Adipose tissue (tissue), 3 donors: ENCODE data around the gene RCOR2. TPM values are rescaled to one million over a fixed set of nuclear protein-coding genes. Genes with fewer than 3 reads are reported as not detected.
"Not testable (repeated sequence)": the region's sequence is repeated elsewhere in the genome, so short reads cannot be mapped to it uniquely, and the experiment has no call there.

ENCODE experiments used
- H3K27ac ChIP-seq: one replicate; pipeline ENCODE4 v1.5.1; 2013; ENCODE audit warnings: low read depth, low read length
- WGBS, 3 donors: extraction: QIAGEN DNeasy Blood & Tissue Kit; methylation state at CpG; one replicate each; pipeline ENCODE4 v1.1.7; 2013; 5-methylcytosine and 5-hydroxymethylcytosine counted together
- polyA plus RNA-seq, 3 donors: library from polyadenylated mRNA; stranded (reverse); fragments of 200-250 nt; gene quantifications; one replicate each; pipeline ENCODE4 v1.2.3, GENCODE V29; 2013
- donor health status: healthy with polysubstance abuse.
- donor health status: Bipolar disorder and iron deficiency.
- donor health status: healthy.

RCOR2 gene
- under 1 TPM; 0.27 to 0.59 (median 0.56) TPM for polyA plus RNA-seq

DNA sequence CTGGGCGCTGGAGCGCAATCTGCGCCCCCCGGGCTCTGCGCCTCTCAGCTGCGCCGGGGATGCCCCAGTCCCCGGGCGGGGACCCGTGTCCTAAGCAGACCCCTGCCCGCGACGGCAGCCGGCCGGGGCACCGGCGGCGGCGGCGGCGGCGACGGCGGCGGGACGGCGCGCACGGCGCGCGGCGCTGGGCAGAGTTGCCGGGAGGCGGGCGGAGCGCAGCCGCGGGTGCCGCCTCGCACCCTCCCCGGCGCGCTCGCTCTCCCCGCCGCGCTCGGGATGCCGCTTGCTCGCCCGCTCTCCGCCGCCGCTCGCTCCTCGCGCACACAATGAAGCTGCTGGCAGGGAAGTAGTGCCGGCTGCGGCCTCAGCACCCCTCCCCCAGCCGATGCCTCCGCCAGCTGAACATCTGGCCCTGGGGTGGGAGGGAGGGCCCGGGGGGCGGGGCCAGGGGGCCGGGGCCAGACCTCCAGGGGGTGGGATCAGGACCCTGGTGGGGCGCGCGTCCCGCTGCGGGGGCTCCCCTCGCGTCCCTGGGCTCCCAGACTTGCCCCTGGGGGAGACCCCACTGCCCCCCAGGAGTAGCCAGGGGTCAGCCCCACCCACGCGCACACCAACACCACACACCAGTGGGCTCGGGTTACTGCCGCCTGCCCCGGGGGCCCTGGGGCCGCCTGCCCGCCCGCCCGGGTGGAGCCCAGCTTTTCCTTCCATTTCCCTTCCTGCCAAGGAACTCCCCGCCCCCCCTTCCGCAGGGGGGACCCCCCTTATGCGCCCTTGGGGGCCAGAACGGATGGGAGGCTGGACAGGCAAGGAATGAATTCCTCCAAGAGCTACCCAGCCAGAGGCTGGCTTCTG lies at the start of gene RCOR2:
TSS of gene RCOR2 (minus strand) at position 328 of the 855 bp plus-strand sequence. CDS start 708 bp downstream, outside the sequence.
- H3K27ac ChIP-seq, result peak within 1 kb of the TSS; percentile 9
- WGBS, 3 donors, result 0 to 2% (median 0%) methylated on average over 47 to 84 of the region's 85 CpGs

DNA sequence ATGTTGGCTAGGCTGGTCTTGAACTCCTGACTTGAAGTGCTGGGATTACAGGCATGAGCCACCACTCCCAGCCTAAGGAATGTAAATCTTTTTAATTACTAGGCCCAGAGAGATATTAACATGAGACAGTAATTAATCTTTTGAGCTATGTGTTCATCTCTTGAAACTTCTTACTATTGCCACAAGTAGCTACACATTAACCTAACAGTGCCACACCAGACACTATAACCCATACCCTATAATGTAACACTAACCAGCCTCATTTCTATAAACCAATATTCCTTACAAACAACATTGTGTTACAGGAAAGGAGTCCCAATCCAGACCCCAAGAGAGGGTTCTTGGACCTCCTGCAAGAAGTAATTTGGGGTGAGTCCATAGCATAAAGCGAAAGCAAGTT lies 49.5 kb upstream of the RCOR2 start:
- H3K27ac ChIP-seq, result no peak overlapping the region
- 96 to 100% (median 100%) methylated on average over 1 of the region's 1 CpG for WGBS, 3 donors

DNA sequence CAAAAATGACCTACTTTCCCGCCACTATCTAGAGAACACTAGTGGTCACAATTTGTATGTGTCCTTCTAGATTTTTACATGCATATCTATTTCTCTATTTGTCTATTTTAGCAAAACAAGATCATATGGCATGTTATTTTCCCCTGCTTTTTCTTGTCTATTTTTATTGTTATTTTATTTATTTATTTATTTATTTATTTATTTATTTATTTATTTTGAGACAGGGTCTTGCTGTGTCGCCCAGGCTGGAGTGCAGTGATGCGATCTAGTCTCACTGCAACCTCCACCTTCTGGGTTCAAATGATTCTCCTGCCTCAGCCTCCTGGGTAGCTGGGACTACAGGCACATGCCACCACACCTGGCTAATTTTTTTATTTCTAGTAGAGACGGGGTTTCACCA lies 46.9 kb upstream of the RCOR2 start:
- H3K27ac ChIP-seq, result not testable (repeated sequence)
- 93 to 94% (median 93%) methylated on average over 4 of the region's 4 CpGs for WGBS, 3 donors

DNA sequence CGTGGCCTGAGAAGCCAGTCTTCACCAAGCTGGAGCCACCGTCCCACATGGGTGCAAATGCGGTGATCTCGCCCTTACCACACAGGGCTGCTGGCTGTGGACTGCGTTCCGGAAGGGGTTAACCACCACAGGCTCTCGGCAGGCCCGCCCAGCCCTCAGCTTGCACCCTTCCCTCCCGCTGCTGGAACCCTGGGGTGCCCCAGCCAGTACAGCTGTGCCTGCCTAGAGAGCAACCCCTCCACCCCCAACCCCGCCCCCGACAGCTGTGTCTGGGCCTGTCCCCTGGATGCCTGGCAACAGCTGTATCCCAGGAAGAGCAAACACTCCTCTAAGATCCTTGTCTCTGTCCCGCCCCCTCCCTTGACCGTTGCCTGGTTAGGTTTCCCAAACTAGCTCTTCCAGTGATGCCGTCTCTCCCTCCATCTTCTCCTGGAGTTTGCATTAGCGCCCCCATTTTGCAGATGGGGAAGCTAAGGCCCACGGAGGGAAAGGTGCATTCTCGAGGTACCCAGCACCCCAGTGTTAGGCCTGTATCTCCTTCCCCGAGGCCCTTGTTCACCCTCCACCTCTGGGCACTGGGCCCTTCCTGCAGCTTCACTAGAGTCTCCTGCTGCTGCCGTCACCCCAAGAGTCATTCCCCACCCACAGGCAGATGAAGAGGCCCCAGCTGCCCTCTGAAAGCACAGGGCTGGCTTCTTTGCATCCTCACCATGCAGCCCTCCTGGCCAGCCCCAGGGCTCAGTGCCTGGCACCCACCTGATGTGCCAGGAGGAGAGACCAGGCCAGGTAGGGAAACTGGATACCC lies 44.8 kb upstream of the RCOR2 start:
- no peak overlapping the region for H3K27ac ChIP-seq
- 39 to 47% (median 44%) methylated on average over 19 of the region's 19 CpGs for WGBS, 3 donors

DNA sequence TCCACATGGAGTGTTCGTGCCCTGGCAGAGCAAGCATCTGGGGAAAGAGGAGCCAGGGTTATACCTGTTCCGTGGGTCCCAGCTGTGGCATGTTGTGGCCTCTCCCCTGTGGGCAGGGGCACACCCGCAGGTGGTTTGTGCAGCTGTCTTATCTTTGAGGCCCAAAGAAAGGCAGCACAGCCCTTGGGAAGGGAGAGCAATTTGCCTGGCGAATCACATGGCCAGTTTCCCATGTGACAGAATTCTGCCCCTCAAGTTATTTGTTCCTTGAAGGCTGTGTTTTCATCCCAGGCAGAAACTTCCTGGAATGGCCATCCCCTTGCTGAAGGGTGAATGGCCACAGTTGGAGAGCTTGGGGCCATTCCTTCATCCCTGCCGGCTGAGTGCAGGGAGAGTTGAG lies 41.0 kb upstream of the RCOR2 start:
- 85 to 91% (median 86%) methylated on average over 5 of the region's 5 CpGs for WGBS, 3 donors
- no peak overlapping the region for H3K27ac ChIP-seq

DNA sequence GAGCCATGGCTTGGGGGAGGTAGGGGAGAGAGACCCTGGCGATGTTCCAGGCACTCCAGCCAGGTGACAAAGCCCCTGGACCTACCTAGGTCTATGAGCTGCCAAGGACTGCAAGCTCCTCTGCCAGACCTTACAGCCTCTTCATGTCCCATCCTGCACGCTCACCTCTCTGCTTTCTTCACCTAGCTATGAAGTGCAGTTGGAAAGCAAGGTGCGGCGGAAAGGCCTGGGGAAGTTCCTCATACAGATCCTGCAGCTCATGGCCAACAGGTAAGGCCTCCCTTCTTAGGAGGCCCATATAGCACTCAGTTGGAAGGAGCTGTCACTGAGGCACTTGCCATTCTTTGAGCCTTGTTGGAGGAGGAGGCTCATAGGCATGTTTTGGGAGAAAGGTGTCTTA lies 35.6 kb upstream of the RCOR2 start:
- H3K27ac ChIP-seq, result no peak overlapping the region
- WGBS, 3 donors, result 95 to 99% (median 95%) methylated on average over 4 of the region's 4 CpGs

DNA sequence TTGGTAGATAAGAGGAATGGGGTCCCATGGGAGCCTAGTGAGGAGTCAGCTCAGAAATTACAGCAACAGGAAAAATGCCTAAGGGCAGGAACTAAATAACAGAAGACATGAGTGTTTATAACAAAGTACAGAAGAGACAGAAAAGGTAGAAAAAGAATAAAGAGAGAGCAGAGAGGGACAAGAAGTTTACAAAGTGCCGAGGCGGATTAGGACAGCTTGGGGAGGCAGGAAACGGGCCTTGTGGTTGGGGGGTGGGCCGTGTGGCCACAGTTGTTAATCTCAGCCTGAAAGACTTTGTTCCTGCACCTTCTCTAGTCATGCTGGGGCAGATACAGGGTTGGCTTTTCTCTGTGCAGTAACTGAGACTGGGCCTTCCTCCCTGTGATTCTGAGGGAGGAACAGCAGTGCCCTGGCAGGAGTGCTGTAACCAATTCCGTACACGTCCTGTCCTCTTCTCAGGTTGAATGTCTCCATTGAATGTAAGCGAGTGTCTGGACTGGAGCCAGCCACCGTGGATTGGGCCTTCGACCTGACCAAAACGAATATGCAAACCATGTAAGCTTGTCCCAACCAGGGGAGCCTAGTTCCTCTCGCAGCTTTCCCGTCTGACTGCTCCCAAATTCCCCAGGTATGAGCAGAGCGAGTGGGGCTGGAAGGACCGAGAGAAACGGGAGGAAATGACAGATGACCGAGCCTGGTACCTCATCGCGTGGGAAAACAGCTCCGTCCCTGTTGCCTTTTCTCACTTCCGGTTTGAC lies 35.0 kb upstream of the RCOR2 start:
- H3K27ac ChIP-seq, result no peak overlapping the region

DNA sequence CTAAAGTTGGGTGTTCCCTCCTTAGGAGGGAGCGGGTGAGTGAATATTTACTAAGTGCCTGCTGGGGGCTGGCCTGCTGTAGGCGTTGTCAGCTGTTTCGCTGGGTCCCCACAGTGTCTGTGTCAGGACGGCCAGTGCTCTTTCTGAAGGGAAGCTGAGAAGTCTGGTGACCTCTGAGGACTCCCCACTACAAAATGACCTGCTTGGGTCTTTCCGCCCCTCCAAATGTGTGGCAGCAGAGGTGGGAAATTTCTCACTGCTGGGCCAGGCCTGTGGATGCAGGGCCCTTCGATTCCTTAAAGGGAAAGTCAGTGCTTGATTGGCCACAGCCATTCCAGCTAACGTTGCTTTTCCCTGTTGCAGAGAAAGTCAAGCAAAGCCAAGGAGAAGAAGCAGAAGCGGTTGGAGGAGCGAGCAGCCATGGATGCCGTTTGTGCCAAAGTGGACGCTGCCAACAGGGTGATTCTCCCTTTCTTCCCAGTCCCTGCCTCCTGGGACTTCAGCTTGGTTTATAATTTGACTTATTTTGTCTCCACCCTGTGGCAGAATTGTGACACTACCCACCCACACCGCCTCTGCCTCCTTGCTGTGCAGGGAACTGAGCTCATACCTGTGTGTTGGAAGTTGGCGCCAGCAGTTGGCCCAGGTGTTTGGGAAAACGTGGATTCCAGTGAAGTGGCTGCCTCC lies 28.7 kb upstream of the RCOR2 start:
- no peak overlapping the region for H3K27ac ChIP-seq
- WGBS, 3 donors, result 31 to 44% (median 40%) methylated on average over 14 of the region's 14 CpGs

More for the DNA sequence above, 35.0 kb upstream of the RCOR2 start:
- 69 to 86% (median 71%) methylated on average over 20 of the region's 20 CpGs for WGBS, 3 donors

DNA sequence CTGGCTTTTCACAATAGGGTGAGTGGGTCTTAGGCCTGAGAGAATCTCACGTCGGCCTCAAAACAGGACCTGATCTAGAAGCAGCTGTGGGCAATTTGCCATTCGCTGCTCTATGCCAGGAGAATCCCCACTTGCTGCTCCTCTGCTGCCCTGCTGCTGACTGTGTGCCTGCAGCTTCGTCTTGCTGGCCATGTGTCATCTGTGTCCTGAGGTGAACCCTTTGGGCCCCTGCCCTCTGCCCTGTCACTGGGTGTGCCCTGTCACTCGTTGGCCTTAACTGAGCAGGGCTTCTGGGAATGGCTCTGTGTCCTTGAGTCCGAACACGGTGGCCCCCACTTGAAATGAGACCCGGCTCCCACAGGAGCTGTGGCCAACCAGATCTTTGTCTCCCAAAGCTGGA lies 28.0 kb upstream of the RCOR2 start:
- WGBS, 3 donors, result 29 to 65% (median 59%) methylated on average over 8 of the region's 8 CpGs

DNA sequence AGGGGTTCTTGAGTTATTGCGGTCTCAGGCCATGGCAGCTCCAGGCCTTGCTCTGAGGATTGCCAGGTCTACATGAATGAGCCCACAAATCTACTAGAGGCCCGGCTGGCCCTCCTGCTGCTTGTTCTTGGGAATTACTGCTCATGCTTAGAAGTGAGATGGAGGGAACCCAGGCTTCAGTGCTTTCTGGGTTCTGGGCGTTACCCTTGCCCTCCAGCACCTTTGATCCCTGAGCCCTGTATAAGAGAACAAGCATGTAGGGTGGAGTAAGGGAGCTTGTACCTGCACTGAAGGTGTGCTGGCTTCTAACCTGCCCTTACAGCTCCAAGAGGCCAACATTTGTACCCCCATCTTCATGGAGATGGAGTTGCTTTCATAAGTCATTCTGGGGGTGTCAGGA lies 25.8 kb upstream of the RCOR2 start:
- WGBS, 3 donors, result 93 to 96% (median 93%) methylated on average over 3 of the region's 3 CpGs
- no peak overlapping the region for H3K27ac ChIP-seq

More for the DNA sequence above, 28.0 kb upstream of the RCOR2 start:
- no peak overlapping the region for H3K27ac ChIP-seq

DNA sequence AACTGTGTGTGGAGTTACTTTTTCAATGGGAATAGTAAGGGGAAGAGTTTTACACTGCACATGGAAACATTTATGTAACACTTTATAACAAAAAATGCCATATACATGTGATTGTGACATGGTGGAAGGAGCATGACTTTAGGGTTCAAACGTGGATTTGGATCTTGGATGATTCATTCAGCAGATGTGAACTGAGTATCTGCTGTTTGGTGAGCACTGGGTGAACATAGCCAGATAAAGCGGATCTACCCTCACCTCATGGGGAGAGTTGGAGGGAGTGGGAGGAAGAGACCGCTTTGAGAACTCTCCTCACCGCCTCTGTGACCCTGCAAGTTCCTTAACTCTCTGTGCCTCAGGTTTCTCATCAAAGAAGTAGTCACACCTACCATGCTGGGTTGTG lies 24.9 kb upstream of the RCOR2 start:
- H3K27ac ChIP-seq, result no peak overlapping the region
- 86 to 88% (median 87%) methylated on average over 4 of the region's 4 CpGs for WGBS, 3 donors

DNA sequence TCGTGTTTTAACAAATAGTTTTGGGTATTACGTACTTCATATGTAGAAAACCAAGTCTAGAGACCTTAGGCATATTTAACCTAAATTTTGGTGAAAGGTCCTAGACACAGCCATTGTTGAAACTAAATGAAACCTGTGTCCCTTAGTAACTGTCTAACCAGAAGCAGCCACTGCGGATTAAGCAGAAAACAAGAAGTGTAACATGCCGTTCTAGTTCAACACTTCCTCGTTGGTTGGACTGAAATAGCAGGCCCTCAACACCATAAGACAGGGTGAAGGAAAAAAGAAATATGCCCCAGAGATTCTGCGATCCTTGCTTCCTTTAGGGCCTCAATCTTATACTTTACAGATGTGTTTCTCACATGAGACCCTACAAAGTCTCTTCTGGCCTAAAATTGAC lies 23.8 kb upstream of the RCOR2 start:
- no peak overlapping the region for H3K27ac ChIP-seq
- WGBS, 3 donors, result 68 to 75% (median 74%) methylated on average over 6 of the region's 6 CpGs

DNA sequence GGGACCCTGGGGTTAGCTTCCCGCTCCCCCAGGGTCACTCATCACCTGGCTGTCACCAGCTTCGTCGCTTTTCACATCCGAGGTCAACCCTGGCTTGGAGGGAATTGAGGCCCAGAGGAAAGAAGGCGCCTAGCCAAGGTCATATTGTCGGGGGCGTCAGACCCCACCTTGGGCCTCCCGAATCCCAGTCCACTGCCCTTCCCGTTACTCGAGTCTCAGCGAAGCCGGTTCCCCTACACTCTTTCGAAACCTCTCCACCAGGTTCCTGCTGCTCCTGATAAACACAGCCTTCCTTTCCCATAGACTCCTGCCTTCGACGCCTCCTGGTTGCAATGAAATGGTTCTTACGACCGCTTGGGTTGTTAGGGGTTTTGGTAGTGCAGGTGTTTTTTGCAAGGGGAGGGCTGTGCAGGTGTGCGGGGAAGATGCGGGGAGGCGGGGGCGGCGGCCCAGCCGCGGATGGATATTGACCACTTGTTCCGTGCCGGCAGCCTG lies 22.5 kb upstream of the RCOR2 start:
- 0 to 5% (median 3%) methylated on average over 26 of the region's 26 CpGs for WGBS, 3 donors
- no peak overlapping the region for H3K27ac ChIP-seq

DNA sequence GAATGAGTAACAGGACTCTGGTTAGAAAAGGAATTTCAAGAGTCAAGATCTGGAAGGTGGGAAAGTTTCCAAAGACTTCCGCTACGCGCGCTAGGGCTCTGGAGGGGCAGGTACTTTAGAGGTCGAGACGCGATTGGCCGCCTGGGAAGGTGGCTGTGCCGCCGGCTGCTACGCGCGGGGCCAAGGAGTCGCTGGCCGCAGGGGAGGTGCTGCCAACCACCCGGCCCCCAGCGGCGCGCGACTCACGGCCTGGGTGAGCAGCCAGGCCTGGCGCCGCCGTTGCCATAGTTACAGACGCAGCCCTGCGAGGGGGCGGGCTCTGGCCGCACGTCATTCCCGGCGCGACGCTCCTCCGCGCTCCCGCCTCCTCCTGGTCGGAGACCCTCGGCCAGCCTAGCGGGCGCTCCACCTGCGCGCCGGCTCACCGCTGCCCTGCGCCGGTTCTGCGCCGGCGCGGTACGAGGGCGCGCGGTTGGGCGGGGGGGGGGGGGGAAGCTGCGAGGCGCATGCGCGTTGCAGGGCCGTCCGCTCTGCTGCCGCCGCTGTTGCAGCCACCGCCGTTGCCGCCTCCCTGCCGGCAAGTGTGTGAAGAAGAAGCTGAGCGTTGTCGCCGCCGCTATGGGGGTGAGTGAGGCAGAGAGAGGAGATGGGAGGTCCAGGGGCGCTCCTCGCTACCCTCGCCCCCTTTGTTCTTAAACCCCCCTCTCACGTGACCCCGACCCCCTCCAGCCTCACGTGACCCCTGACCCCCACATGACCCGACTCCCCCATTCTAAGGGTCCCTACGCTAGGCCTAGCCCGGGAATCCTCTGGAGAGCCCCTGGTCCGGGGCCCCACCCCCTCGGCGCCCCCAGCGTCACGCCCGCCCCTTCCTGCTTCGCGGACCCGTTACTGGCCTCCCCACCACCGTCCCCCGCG lies 21.8 kb upstream of the RCOR2 start, which contains the start of gene NAA40:
TSS of gene NAA40 (plus strand) at position 524 of the 918 bp plus-strand sequence. CDS start at position 619, 95 bp downstream.
- WGBS, 3 donors, result 0 to 1% (median 0%) methylated on average over 46 to 81 of the region's 92 CpGs
- no peak within 1 kb of the TSS for H3K27ac ChIP-seq

DNA sequence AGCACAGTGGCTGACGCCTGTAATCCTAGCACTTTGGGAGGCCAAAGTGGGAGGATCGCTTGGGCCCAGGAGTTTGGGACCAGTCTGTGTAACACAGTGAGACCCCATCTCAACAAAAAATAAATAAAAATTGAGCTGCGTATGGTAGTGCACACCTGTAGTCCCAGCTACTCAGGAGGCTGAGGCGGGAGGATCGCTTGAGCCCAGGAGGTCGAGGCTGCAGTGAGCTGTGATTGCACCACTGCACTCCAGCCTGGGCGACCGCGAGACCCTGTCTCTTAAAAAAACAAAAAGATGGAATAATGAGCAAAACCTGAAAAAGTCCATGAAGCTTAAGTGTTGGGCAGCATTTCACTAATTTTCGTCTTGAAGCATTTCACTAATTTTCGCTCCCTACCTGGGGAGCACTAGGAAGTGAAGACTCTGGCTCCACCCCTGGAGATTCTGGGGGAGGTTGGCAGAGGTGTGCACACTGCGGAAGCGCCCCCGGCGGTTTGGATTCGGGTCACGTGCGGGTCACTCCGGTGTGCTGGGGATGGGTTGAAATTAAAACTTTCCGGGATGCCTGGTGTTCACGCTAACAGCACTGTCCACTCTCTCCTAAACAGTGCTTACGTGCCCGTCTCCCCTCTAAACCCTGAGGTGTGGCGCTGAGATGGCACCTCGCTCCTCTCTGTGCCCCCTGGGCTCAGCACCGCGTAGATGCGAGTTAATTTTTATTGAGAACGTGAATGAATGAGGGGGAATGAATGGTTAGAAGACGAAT lies 20.9 kb upstream of the RCOR2 start:
- H3K27ac ChIP-seq, result no peak overlapping the region
- WGBS, 3 donors, result 19 to 24% (median 22%) methylated on average over 30 of the region's 30 CpGs

DNA sequence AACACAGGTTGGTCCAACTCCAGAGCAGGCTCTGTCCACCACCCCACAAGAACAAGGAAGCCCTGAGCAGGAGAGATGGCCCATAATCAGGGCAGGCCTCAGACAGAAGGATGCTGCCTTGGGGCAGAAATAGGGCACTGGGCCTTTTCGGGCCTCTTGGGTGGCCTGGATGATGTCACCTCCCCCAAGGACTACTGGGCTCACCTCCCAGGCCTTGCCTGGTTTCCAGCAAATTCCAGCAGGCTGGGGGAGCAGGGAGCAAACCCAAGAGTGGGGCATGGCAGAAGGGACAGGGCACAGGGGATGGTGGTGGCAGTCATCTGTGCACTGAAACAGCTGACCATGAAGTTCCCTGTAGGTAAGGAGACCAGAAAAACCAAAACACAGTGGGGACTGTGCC lies 16.5 kb upstream of the RCOR2 start:
- WGBS, 3 donors, result 57 to 84% (median 79%) methylated on average over 1 of the region's 1 CpG
- H3K27ac ChIP-seq, result no peak overlapping the region
